NT2/D1 (cell line): ENCODE data around the gene WWC1.

Experiments
- DNase-seq: peaks from one replicate; pipeline ENCODE4 v3.0.0-alpha.2; 2011; ENCODE audit warnings: low read depth, low spot score
- H3K27me3 ChIP-seq: 2 replicates; pipeline ENCODE4 v1.6.0; 2011; ENCODE audit warnings: mild to moderate bottlenecking; ENCODE audit not compliant: insufficient read length, insufficient read depth
- H3K36me3 ChIP-seq: 2 replicates; pipeline ENCODE4 v1.6.1; 2011; ENCODE audit warnings: mild to moderate bottlenecking, low read length, mixed read lengths; ENCODE audit not compliant: insufficient read depth, insufficient read length
- H3K4me1 ChIP-seq: 2 replicates; pipeline ENCODE4 v1.5.1; 2011; ENCODE audit not compliant: insufficient read depth, insufficient read length
- H3K4me3 ChIP-seq: 2 replicates; pipeline ENCODE4 v1.5.1; 2011; ENCODE audit warnings: low read depth; ENCODE audit not compliant: insufficient read length
- H3K9ac ChIP-seq: 2 replicates; pipeline ENCODE4 v1.6.0; 2011; ENCODE audit warnings: low read depth; ENCODE audit not compliant: insufficient read length
- H3K9me3 ChIP-seq: 2 replicates; pipeline ENCODE4 v1.5.1; 2011; ENCODE audit warnings: mild to moderate bottlenecking, low read length; ENCODE audit not compliant: insufficient read depth
- SUZ12 ChIP-seq: IDR thresholded peaks from 2 replicates; pipeline ENCODE4 v1.6.1; 2011; ENCODE audit not compliant: insufficient read length, insufficient read depth; ENCODE audit errors: extremely low read depth
- YY1 ChIP-seq: IDR thresholded peaks from 2 replicates; pipeline ENCODE4 v1.6.1; 2011; ENCODE audit not compliant: insufficient read length, insufficient read depth
- ZNF274 ChIP-seq: IDR thresholded peaks from 2 replicates; pipeline ENCODE4 v1.6.1; 2011; ENCODE audit warnings: mild to moderate bottlenecking, low read depth, low read length

Gene WWC1

GRCh38 chr5:168443533-168443932, 152.1 kb downstream of the WWC1 start:
- H3K36me3 ChIP-seq = peaks cover 39% of the 10 kb centered on the region
- TF ChIP-seq ZNF274 = no peak
- TF ChIP-seq SUZ12 = no peak
- no peak for TF ChIP-seq YY1
- H3K9me3 ChIP-seq = no peaks in the 10 kb centered on the region
- H3K4me3 ChIP-seq = no peak overlapping the region
- no peak for DNase-seq
- H3K4me1 ChIP-seq = no peaks in the 10 kb centered on the region
- H3K9ac ChIP-seq = no peak overlapping the region
- H3K27me3 ChIP-seq = no peaks in the 10 kb centered on the region

- H3K4me3 ChIP-seq = no peak overlapping the region
- no peaks in the 10 kb centered on the region for H3K27me3 ChIP-seq
- peaks cover 39% of the 10 kb centered on the region for H3K36me3 ChIP-seq
- no peak overlapping the region for H3K9ac ChIP-seq
- no peaks in the 10 kb centered on the region for H3K4me1 ChIP-seq
- no peak for DNase-seq
- TF ChIP-seq SUZ12 = no peak
- no peak for TF ChIP-seq ZNF274
- TF ChIP-seq YY1 = no peak
- H3K9me3 ChIP-seq = no peaks in the 10 kb centered on the region
Measured at GRCh38 chr5:168443950-168444700, 152.7 kb downstream of the WWC1 start.

- peaks cover 28% of the 10 kb centered on the region for H3K36me3 ChIP-seq
- H3K4me1 ChIP-seq = no peaks in the 10 kb centered on the region
- H3K4me3 ChIP-seq = no peak overlapping the region
- DNase-seq = no peak
- H3K9ac ChIP-seq = no peak overlapping the region
- no peaks in the 10 kb centered on the region for H3K9me3 ChIP-seq
- H3K27me3 ChIP-seq = no peaks in the 10 kb centered on the region
- no peak for TF ChIP-seq ZNF274
- TF ChIP-seq SUZ12 = no peak
- no peak for TF ChIP-seq YY1
Measured at GRCh38 chr5:168446983-168447619, 155.7 kb downstream of the WWC1 start.

GRCh38 chr5:168447808-168448207, 156.4 kb downstream of the WWC1 start:
- Histone ChIP-seq H3K27me3 (no peaks in the 10 kb centered on the region), H3K9me3 (no peaks in the 10 kb centered on the region), H3K36me3 (peaks cover 32% of the 10 kb centered on the region), H3K9ac (no peak overlapping the region), H3K4me3 (no peak overlapping the region), H3K4me1 (no peaks in the 10 kb centered on the region)
- no peak for TF ChIP-seq SUZ12
- DNase-seq = no peak

GRCh38 chr5:168449166-168449565, 157.7 kb downstream of the WWC1 start:
- H3K36me3 ChIP-seq = peaks cover 24% of the 10 kb centered on the region
- no peak for DNase-seq
- no peaks in the 10 kb centered on the region for H3K27me3 ChIP-seq
- no peak overlapping the region for H3K9ac ChIP-seq
- no peaks in the 10 kb centered on the region for H3K9me3 ChIP-seq
- H3K4me1 ChIP-seq = no peaks in the 10 kb centered on the region
- H3K4me3 ChIP-seq = no peak overlapping the region
- no peak for TF ChIP-seq ZNF274
- no peak for TF ChIP-seq SUZ12
- TF ChIP-seq YY1 = no peak

- no peaks in the 10 kb centered on the region for H3K27me3 ChIP-seq
- no peak for DNase-seq
- no peak overlapping the region for H3K9ac ChIP-seq
- no peaks in the 10 kb centered on the region for H3K4me1 ChIP-seq
- no peaks in the 10 kb centered on the region for H3K9me3 ChIP-seq
- H3K36me3 ChIP-seq = peaks cover 32% of the 10 kb centered on the region
- no peak overlapping the region for H3K4me3 ChIP-seq
- no peak for TF ChIP-seq ZNF274
- TF ChIP-seq YY1 = no peak
Measured at GRCh38 chr5:168451565-168451964, 160.1 kb downstream of the WWC1 start.

GRCh38 chr5:168455201-168455600, 163.8 kb downstream of the WWC1 start:
- no peaks in the 10 kb centered on the region for H3K4me1 ChIP-seq
- TF ChIP-seq ZNF274 = no peak
- TF ChIP-seq YY1 = no peak
- TF ChIP-seq SUZ12 = no peak
- H3K9me3 ChIP-seq = peaks cover 9% of the 10 kb centered on the region; the same call in 1 of the 2 replicates
- DNase-seq = no peak
- H3K9ac ChIP-seq = no peak overlapping the region
- H3K27me3 ChIP-seq = no peaks in the 10 kb centered on the region
- peaks cover 60% of the 10 kb centered on the region for H3K36me3 ChIP-seq
- no peak overlapping the region for H3K4me3 ChIP-seq
